Measurements from ENCODE around the gene TMEM120A.

- TF ChIP-seq CTCF (IDR thresholded peaks at IDR 0.05 in 4 of 5, conservative IDR thresholded peaks at IDR 0.05 in 1 of 5) = no peak
- TF ChIP-seq POLR2A (IDR thresholded peaks at IDR 0.05) = peak in 1 of 2 donors; percentile 30
Measured at GRCh38 chr7:75968561-75969001, 25.8 kb downstream of the TMEM120A start.

Data from gastrocnemius medialis (tissue), 4 donors.